GM21526 (cell line): ENCODE data around the gene ZNF710.

Source experiments
- ATAC-seq: cut with Tn5 transposase; IDR thresholded peaks from one replicate; pipeline ENCODE4 v1.9.1; 2021; ENCODE audit warnings: moderate library complexity; ENCODE audit not compliant: unreplicated experiment, low FRiP score

ZNF710 gene

DNA sequence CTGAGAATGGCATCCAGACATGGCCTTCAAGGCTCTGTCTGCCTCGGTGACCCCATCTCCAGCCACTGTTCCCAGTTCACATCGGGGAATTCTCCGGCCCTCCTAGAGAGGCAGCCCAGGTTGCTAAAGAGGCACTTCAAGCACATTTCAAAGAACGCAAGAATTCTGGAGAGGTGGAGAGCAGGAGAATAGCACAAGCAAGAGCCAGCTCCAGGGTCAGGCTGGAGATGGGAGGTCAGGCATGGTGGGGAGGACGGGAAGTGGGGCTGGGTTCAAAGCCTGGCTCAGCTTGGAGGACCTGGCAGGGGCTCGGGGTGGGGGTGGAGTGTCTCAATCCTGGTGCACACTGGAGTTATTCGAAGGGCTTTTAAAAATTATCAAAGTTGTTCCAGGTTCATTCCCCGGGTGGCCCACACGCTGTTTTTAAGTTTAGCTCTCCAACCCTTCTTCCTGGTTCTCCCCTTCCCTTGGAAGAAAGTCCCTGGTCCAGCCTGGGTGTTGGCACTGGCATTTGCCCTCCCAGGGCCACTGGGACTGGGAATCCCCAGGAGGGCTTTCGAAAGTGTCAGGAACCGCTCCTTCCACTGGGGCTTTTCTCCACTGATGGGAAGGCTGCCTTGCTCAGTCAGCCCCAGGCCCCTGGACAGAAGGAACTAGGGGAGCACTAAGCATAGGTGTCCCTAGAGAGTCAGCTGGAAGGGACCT, 35.8 kb downstream of the ZNF710 start:
- no peak for ATAC-seq

DNA sequence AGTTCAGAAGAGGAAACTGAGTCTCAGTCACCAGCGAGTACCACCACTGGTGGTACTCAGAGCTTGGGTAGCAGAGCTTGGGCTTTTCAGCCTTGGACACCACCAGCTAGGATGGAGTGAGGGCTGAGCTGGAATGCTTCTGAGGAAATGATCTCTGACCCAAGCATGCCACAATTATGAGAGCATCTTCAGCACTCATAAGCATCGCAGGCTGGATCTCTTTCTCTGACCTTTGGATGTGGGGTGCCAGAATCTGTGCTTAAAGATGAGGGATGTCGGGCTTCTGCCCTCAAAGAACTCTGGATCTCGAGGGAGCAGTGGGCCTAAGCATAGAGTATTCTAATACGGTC, 36.4 kb downstream of the ZNF710 start:
- no peak for ATAC-seq

DNA sequence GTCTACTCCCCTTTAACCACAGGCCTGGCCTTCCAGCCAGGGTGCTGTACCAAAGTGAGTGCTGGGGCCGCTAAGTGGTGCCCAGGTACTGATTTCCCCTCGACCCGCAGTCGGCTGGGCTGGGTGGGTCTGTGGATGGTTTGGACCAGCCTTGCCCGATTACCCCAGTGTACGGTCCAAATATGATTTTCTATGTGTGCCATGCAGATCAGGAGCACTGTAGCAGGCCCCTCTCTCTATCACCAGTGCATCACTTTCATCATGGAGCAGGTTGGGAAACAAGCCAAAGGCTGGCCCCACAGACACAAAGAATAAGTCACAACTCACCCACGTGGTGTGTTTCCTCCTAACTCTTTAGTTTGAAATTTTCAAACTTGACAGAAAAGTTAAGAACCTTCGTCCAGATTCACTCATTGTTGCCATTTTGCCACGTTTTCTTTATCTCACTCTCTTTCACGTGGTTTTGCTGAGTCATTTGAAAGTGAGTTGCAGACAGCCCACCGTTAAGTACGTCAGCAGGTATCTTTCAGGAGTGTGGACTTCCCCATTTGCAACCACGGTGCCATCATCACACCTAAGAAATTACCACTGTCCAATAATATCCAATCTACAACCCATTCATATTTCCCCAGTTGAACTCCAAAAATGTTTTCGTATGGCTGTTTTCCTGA, 37.0 kb downstream of the ZNF710 start:
- ATAC-seq, result peak; percentile 70

DNA sequence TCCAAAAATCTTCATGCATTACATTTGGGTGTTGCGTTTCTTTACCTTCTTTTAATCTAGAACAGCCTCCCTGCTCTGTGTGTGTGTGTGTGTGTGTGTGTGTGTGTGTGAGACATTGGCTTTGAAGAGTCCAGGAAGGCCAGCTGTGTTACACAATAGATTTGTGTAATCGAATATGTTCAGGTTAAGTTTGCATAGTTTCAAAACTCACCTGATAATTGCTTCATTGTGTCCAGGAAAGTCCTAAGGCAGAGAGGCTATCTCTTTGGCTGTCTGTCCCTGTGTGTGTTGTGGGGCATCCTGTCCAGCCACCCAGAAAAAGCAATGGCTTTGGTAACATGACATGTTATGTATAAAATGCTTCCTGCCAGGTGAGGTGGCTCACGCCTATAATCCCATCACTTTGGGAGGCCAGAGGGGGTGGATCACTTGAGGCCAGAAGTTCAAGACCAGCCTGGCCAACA, 37.5 kb downstream of the ZNF710 start:
- no peak for ATAC-seq

DNA sequence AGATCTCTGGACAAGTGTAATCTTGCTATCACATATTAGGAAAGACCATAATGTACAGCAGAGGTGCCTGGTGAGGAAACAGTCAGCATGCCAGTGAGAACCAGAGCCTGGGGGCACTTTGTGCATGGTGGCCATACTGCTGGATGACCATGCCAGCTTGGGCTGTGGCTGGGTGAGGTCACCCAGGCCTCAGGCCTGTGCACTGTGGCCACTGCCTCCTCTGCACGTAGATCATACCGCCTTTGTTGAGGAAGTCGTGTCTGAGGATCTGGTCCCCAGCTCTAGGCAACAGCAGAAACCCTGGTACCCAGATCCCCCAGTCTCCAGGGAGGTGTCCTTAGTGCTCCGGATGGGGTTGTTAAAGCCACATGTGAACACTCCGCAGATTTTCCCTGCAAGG, 38.9 kb downstream of the ZNF710 start:
- ATAC-seq, result no peak

DNA sequence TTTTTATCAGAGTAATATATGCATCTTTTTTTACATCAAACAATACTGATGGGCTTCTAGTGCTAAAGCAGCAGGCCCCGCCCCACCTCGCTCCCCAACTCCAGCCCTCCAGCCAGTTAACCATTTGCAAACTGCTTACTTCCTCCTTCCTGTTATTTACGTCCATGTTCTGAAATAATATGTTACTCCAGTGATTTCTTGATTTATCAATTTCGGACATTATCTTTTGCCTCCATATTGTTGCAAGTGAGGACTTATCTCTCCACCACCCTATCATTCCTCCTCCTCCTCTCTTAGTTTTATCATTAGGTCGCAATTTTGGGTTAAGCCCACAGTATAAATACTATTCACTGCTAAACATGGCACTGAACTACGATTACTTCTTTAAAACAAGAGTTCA, 39.5 kb downstream of the ZNF710 start:
- no peak for ATAC-seq

DNA sequence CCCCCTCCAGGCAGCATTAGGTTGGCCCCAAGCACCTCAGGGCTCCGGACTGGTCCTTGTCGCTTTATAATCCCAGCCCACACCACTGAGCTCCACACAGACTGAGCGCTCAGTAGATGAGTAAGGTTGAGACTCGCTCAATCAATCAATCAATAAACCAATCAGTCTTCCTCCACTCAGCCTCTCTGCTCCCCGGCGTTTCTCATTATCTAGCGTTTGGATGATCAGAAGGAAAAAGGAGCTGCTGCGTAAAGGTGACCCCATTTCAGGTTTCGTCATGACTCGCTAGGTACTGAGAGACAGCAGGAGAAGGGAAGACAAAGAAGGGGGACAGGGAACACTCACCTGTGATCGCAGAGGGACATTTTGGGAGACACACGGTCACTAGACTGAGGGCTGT, 41.2 kb downstream of the ZNF710 start:
- no peak for ATAC-seq

DNA sequence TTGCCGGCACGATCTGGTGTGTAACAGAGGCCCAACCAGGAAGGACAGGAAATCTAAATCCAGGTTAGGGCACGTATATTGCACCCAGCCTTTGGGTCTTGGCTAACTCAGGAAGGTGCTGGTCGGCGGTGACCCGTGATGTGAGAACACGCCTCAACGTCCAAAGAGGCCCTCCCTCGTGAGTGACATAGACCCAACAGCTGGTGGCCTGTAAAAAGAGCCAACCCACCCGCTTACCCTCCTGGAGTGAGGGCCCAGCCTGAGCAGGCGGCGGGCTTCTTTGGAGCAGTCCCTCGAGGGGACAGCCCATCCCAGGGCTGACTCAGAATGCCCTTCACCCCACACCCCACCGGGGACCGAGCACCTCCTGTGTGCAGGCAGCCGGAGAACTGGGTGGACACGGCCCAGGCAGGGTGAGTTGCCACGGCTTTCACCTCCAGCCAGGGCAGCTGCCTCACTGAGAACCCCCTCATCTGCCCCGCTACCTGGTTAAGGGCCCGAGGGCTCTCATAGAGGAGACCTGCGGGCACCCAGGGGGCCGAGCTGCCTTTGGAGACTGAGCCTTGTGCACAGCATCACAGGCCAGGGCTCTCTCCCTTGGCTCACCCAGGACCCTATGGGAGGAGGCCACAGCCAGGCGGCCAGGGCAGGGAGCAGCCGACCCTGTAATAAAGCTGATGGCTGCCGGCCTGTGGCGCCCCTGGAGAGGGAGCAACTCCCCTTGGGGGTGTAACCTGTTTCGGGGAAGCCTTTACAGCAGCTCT, 41.8 kb downstream of the ZNF710 start:
- ATAC-seq, result no peak

DNA sequence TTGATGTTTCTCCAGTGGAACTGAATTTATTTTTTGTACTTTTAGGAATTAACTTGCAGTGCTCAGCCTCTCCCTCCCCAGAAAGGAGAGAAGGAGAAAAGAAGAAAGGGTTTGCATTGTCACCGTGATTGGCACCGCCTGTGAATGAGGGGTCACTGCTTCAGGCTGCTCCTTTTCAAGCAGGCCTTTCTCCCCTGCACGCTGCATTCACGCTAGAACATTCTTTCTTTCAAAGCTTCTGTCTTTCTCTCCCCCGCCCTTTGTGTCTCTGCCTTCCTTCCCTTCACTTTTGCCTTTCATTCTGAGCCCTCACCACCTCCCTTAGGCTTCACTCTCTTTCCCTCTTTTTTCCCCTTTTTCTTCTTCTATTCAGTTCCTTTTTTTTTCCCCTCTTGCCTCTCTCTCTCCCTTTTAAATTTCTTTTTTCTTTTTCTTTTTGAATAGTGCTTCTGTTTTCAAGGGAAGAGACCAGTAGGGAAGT, 42.4 kb downstream of the ZNF710 start:
- no peak for ATAC-seq

DNA sequence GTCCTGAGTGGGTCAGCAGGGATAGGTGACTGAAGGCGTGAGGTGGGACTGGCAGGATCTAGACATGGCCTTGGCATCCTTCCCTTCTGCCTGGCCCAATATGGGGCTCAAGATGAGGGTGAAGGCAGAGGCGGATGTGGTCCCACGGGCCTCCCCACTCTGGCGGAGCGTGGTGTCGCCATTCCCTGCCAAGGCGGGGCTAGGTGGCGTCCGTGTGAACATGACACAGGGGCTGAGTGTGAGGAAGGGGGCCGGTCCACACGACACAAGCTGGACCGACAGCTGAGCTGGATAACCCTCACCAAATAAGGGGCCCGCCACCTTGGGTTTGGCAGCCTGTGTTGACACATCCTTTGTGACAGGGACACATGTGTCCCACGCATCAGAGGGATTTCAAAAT, 43.1 kb downstream of the ZNF710 start:
- ATAC-seq, result no peak

DNA sequence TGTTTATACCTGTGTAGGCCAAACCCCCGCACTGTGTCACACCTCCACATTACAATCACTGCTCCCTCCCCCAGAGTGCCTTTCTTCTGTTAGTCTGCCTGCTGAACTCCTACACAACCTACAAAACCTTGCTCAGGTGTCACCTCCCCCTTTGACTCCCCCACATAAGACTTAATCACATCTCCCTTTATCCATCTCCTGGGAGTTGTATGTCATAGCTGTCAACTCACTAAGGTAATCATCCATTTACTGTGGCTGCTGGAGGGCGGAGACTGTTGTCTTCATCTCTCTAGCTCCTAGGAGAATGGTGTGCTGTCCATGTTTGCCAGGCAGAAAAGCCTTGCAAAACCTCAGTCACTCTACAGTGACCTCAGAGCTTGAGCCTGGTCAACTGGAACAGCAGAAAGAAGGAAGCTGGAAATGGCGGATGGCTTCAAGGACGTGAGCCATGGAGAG, 43.8 kb downstream of the ZNF710 start:
- ATAC-seq, result no peak

DNA sequence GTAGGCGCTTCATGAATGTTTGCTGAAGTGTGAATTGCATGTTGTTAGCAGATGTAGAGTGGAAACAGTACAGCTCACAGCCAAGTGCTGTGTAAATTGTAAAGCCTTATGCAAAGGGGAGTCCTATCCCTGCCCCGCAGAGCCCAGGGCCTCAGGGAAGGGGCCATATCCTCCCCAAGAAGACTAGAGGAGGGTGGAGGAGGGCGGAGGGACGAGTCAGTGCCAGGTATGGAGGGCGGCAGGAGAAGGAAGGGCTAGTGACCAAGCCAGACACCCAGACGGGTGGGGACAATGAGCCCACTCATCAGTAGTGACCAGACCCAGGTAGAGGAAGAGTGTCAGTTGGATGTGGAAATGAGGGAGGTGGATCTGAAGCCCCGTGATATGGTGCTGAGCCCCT, 45.2 kb downstream of the ZNF710 start:
- no peak for ATAC-seq

DNA sequence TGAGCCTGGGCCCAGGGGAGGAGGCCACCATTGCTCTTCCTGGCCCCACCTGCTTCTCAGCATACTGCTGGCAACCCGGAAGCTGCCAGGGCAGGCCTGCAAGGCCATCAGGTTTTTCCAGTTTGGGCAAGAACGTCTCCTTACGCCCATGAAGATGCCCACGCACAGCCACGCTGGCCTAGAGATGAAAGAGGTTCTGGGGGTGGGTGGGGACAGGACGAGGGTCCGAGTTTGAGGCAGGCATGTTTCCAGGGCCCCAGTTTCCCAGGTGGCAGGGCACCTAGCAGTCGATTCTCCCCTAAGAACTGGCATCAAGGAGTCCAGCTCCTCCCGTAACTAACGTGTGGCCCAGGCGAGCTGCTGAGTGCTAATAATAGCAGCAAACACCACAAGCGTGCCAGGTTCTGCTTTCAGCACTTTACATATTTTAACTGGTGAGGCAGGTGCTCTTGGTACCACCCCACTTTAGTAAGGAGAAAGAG, 45.8 kb downstream of the ZNF710 start:
- no peak for ATAC-seq

DNA sequence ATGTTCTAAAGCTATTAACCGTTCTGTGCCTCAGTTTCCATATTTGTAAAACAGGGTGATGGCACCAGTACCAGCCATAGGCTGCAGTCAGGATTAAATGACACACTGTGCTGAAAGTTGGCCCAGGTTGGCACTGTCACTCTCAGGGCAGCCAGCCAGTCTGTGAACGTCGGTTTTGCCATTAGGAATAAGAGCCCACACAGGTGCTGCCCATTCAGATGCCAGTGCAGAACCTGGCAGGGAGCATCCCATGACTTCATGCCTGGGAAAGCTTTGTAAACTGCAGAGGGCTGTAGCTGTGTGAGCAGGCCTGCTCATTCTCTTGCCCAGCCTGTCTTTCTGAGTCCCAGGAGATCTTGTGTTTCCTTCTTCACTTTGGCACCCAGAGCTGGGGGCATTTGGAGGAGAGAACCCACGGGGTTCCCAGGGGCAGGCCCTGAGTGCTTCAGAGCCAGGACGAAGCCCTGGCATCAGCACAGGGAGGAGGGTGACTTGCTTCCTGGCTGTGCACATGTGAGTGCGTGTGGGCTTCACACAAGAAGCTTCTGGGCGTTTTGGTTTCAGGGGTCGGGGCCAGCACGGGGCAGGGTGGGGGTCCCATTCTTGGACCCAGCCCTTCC, 46.9 kb downstream of the ZNF710 start:
- no peak for ATAC-seq

DNA sequence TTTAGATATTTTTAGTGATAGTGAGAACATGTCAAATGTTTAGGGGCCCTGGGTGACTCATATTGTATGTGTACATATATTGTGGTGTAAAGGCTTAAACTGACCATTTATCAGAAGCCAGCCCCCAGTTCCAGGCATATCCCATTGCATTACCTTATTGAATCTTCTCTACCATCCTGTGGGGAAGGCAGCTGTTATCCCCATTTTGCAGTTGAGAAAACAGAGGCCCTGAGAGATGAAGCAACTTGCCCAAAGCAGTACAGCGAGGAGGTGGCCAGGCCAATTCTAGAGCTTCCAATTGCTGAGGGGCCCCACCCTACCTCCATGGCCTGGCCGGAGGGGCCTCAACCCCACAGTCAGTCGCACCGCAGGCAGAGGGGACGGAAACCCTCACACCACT, 47.9 kb downstream of the ZNF710 start:
- no peak for ATAC-seq

DNA sequence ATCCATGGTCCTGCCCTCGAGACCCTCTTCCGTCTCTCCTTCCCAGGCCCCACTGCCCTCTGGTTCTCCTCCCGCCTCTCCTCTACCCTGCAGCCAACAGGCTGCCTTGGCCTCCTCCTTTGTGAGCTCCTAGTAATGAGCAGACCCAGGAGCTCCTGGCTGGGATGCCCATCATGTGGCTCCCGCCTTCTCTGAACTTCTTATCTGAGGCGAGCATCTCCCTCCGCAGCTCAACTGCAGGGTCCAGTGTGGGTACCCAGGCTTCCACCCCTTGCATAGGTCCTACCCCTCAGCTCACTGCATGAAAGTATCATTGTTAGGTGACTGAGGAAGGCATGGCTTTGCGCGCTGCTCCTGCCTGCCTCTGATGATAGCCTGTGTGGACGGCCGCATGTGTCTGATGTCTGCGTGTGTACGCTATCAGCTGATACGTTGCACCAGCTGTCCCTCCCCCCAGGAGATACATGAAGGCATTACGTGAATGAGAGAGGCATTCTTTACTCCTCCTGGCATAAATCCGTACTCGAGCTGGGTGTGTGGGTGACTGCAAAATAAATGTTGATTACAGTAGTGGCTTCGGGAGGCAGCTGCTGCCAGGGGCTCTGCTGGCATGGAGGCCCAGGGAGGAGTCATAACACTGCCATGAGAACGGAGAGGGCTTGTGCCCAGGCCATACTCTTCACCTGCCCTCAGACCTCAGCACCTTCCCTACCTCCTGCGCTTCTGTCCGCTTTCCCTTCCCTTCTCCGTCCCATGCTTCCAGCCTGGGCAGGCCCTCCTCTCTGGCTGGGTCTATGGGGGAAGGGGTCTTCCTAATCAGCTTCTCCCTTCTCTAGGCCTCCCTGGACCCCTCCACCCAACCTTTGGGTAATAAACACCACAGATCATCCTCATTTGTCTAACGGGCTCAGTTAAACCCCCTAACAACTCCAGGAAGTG, 48.8 kb downstream of the ZNF710 start:
- ATAC-seq, result no peak

DNA sequence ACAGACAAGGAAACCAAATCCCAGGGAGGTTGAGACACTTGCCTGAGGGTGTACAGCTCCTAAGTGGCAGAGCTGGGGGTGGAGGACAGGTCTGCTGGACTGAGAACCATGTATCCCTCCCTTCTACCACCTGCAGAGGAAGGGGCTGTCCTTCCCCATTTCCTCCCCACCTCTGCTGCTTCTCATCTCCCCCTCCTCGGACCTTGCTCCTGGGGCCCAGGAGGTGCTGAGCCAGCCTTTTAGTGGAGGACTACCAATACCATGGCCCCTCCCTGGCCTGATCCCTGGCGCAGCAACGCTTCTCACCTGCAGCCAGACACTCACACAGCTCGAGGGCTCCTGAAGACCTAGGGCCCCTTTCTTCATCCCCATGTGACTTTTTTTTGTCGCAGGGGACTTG, 50.8 kb downstream of the ZNF710 start:
- no peak for ATAC-seq

DNA sequence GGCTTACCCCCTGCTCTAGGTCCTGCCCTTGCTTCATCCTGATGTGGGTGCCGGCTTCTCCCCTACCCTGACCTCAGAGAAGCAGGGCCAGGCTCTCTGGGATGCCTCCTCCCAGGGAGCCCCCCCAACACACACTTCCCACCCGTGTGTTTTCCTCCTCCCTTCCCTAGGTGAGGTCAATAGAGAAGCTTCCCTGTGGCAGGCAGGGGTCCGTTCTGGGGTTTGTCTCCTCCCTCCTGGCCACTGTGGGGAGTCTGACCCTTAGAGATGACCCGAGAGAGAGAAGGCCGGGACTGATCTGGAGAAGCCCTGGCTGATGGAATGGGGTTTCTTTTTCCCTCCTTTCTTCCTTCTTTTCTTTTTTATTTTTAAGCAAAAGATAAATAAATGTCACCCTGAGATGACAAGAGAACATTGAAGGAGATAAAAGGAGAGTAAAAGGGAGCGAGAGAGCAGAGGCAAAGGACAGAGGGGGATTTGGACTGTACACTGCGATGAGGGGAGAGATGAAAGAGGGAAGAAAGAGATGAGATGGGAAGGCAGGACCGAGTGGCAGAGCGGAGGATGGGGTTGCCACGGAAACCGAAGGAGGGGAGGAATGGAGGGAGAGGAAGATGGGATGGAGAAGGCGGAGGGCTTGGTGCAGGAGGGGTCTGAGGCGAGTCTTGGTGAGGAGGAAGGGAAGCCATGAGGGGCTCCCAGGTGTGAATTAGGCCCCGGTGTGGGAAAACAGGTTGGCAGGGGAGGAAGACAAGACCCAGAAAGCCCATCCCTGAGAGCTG, 52.8 kb downstream of the ZNF710 start:
- ATAC-seq, result no peak

DNA sequence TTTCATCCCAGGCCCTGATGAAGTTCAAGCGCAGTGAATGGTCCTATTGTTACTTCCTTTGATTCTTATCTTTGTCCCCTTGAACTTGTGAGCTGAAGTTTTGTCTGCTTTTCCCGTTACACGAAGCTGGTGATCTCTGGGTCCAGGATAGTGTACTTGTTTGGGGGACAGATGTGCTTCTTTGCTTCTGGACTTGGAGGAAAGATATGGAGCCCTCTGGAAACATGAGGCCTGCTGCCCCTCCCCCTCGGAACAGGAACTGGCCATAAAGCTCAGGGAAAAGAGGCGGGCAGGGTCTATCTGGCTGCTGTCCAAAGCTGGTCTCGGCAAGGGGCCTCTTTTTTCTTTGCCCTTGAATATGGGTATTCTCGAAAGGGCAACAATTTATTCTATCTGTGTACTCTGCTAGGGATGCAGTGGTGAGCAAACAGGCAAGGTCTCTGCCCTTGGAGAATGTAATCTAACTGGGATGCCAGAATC, 53.5 kb downstream of the ZNF710 start:
- no peak for ATAC-seq
